Lower leg skin (tissue), 3 donors: Measurements from ENCODE around the gene CERK.

Source experiments
- POLR2A ChIP-seq, 2 donors: fragments of 450-650 bp; IDR thresholded peaks; one replicate each; pipeline ENCODE4 v1.6.1; 2016 to 2017; ENCODE audit warnings: antibody characterized with exemption in 2 of 2, mild to moderate bottlenecking in 1 of 2, moderate library complexity in 1 of 2
- TF ChIP-seq, protein P1 (sequence below), 3 donors: fragments of 450-650 bp; IDR thresholded peaks; one replicate each; pipeline ENCODE4 v1.5.1; 2016; ENCODE audit warnings: antibody characterized with exemption in 3 of 3, mild to moderate bottlenecking in 3 of 3, moderate library complexity in 2 of 3

DNA sequence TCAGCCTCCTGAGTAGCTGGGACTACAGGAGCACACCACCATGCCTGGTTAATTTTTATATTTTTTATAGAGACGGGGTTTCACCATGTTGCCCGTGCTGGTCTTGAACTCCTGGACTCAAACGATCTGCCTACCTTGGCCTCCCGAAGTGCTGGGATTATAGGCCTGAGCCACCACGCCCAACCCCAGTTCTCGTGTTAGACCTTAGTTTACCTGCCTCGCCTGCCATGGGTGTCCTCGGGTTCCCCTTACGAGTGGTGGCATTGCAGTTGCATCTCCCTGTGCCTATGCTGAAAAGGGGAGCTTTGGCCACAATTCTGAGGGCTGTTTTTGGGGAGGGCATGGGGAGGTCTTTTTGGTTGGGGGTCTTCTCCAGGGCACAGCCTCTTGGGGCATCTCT lies 43.2 kb upstream of the CERK start:
- no peak for TF ChIP-seq POLR2A (IDR thresholded peaks at IDR 0.05)
- TF ChIP-seq, protein P1, sequence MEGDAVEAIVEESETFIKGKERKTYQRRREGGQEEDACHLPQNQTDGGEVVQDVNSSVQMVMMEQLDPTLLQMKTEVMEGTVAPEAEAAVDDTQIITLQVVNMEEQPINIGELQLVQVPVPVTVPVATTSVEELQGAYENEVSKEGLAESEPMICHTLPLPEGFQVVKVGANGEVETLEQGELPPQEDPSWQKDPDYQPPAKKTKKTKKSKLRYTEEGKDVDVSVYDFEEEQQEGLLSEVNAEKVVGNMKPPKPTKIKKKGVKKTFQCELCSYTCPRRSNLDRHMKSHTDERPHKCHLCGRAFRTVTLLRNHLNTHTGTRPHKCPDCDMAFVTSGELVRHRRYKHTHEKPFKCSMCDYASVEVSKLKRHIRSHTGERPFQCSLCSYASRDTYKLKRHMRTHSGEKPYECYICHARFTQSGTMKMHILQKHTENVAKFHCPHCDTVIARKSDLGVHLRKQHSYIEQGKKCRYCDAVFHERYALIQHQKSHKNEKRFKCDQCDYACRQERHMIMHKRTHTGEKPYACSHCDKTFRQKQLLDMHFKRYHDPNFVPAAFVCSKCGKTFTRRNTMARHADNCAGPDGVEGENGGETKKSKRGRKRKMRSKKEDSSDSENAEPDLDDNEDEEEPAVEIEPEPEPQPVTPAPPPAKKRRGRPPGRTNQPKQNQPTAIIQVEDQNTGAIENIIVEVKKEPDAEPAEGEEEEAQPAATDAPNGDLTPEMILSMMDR (IDR thresholded peaks at IDR 0.05), result no peak
